NCI-H146 treated with DMSO at 0.1 percent for 48 hours (cell line): ENCODE data around the gene TCERG1L.

Source experiments
- DNase-seq: peaks from one replicate; lab custom pipeline; 2025; ENCODE audit not compliant: unreplicated experiment; lab: John Stamatoyannopoulos, UW

TCERG1L gene

DNA sequence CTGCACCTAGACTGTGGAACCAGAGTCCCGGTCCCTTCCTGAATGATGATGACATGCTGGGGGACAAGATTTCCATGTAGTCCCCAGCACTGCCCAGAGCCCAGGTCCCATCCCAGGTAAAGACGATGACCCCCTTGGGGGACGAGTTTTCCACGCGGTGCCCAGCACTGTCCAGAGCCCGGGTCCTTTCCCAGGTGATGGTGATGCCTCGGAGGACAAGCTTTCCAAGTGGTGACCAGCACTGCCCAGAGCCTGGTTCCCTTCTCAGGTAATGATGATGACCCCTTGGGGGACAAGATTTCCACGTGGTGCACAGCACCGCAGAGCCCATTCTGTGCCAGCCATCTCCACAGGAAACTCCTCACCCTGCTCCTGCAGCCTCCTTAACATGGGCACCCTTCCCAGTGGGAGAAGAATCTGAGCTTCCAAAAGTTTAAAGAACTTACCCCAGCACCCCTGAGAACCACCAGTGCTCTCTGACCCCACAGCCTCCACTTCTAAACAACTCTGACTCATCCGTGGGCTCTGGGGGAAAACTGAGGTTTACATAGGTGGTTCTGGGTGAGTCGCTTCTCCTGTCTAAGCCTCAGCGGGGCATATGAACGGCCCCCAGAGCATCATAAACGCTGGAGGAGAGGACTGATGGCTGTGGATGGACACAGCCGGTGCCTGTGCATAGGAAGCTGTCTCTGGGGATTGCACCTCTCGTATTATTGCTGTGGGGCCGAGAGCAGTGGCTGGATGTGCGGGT, 233.2 kb downstream of the TCERG1L start:
- no peak for DNase-seq

DNA sequence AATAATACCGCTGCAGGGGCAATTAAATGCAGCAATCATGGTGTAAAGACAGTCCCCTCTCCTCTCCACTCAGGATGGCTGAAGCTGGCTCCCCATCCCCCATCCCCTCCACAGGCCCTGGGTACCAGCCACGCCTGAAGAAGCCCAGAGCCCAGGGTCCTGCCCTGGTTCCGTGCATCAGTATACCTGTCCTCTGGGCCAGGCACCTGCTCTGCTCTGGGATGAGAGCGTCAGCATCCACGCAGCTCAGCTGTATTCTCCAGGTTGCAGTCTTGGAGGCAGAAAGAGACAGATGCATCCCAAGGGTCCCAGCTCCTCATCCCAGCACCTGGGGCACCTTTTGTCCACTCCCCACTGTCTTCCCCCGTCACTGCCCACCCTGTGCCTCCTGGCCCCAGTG, 233.8 kb downstream of the TCERG1L start:
- DNase-seq, result no peak

DNA sequence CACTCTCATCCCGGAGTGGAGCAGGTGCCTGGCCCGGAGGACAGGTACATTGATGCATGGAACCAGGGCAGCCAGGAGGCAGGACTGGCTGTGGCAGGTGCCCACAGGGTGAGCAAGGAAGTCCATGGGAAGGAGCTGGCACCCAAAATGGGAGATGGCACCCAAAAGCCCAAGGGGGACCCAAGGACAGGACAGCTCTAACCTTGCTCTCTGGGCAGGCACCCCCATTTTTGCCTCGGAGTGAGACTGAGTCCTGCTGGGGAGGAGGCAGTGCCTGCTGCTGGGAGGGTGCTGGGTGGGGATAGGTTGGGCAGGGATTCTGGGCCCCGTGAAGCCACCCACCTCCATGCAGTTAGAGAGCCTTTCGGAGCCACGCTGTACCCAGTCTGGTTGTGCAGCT, 234.5 kb downstream of the TCERG1L start:
- no peak for DNase-seq

DNA sequence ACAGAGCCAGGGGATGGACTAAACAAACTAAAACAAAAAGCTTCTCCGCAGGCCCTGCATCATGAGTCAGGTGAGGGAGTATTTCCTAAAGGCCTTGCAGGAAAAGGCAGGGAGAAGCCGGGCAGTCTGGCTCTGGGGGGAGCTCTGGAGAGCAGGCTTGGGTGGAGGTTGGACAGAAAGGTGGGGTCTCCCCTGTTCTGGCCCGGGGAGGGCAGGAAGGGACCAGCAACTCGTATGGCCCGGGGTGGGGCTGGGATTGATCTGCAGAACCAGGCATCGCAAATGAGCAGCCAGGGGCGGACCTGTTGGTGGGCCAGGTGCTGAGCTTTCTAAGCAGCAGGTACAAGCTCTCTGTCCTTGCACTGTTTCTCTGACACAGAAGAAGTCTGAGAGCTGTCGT, 235.2 kb downstream of the TCERG1L start:
- DNase-seq, result no peak

DNA sequence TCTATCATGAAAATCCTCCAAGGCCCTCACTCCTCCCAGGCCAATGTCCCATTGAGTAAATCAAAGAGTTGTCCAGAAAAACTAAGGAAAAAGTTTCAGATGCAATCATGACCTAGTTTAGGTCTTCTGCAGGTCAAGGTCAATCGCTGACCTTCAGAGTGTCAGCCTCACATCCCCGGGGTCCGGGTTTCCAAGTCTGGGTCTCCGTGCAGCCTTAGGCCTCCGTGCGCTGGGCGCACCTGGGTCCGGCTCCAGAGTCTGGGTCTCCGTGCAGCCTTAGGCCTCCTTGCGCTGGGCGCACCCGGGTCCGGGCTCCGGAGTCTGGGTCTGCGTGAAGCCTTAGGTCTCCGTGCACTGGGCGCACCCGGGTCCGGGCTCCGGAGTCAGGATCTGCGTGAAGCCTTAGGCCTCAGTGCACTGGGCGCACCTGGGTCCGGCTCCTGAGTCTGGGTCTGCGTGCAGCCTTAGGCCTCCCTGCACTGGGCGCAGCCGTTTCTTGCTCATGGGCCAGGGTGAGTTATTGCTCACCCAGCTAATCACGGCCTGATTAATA, 236.2 kb downstream of the TCERG1L start:
- DNase-seq, result no peak

DNA sequence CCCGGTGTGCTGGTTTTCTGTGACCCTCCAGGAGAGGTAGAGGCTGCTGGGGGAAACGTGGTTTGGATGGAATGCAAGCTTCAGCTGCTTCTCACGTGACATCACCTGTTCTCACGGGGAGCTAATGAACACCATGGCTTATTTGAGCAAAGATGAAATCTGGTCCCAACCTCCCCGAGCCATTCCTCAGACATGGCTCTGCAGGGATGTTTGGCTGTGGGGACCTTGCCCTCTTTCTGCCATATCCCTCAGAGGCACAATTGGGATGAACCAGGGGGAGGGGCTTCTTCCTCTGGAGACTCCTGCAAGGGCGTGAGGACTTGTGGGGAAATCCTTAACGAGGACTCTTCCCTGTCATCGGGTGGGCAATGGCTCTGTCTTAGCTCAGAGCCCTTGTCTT, 236.8 kb downstream of the TCERG1L start:
- DNase-seq, result no peak

DNA sequence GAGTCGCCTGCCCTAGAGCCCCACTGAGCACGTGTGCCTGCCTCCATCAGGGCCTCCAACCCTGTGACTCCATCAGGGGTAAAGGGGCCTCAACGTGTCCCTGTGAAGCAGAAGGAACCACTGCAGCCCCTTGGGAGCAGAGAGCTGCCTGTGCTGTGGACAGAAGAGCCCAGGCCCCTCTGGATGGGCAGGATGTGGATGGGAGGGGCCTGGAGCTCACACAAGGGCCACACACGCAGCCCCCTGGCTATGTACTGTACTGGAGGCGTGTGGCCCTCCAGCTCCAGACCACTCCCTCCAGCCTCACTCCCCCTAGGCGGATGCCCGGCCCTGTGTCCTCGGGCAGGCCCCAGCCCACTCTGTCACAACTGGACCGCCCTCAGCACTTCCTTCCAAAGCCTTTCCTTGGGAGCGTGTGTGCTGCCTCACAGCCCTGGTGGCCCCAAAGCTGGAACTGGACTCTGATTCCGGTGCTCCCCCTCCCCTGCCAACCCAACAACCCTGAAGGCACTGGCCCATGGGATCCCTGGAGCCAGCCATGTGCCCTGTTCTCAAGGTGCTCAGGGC, 238.0 kb downstream of the TCERG1L start:
- DNase-seq, result no peak

DNA sequence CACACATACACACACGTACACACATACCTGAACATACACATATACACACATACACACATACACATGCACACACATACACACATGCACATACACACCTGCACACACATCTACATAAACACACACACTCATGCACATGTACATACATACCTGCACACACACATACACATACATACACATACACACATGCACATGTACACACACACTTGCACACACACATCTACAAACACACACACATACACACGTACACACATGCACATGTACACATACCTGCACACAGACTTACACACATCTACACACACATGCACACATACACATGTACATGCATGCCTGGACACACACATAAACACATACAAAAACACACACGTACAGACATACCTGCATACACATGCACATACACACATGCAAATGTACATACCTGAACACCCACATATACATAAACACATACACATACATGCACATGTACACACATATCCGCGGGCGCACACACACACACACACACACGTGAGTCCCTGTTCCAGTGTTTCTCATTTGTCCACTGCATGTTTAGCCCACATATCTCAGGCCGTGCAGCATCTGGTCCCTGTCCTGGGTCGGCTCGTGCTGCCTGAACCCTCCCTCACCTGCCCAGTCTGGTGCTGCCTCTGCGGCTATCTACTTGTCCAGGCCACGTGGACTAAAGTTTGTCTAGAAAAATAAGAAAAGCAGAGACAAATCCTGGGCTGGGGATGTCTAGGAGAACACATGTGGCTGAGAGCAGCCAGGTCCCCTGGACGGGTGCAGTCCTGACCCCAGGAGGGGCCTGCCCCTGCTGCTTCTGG, 238.7 kb downstream of the TCERG1L start:
- no peak for DNase-seq

DNA sequence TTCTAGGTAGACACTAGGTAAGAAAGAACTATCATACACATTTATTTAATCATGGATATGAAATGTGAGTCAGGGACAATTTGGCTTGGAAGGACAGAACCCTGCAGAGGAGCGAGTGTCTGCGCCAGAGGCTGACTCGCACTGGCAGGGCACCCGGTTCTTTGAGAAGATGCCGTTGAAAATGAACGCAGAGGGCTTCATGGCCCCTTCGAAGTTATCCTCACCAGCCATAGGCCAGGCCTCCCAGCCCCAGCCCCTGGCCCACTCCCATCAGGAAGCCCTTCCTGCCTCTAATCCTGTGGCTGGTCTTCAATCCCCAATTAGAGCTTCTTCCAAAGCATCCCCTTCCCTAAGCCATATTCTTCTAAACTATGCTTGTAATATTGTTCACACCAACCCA, 239.8 kb downstream of the TCERG1L start:
- no peak for DNase-seq

DNA sequence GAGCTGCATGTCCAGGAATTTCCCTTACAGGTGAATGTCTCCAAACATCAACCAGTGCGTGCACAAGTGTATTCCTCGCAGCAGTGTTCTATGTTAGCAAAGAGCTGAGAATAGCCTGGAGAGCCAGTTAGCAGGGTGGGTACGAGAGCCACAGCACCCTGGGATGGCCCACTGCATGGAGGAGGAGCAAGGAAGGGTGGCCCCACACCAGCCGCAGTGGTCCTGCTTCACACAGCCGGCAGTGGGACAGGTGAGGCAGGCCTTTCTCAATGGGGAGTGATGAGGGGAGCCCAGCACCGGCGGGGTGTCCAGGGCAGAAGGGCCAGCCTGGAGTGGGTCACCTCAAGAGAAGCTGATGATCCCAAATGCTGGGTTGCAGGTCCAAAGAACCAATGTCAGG, 240.7 kb downstream of the TCERG1L start:
- DNase-seq, result no peak

DNA sequence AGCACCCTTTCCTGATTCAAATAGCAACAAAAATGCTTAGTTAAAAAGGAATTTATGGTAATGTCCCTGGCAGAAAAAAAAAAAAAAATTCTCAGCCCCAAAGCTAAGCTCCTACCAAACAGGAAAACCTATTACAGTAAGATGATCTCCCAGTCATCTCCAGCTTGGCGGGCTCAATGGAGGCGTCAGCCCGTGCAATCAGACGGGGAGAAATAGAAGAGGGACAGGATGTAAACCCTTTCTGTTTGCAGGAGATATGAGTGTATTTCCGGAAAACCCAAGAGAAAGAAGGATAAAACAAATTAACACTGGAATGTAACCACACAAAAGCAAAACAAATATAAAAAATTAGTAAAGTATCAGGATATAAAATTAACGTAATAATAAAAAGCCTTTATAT, 242.8 kb downstream of the TCERG1L start:
- no peak for DNase-seq

DNA sequence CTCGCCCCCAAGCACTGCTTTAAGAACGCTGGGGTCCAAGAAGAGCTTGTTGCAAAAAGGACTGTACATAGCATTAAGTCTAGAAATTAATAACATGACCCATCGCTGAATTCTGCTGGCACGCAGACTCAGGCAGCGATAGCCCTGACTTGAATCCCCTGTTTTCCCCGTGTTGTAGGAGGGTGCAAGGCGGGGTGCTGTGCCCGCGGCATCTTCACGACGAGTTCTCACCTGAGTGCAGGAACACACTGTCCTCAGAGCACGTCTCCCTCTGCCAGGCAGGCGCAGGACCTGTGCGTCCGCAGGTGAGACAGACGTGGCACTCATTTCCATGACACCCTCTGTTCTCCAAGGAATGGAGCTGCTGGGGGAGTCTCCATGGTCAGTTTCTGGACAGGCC, 243.2 kb downstream of the TCERG1L start:
- no peak for DNase-seq

DNA sequence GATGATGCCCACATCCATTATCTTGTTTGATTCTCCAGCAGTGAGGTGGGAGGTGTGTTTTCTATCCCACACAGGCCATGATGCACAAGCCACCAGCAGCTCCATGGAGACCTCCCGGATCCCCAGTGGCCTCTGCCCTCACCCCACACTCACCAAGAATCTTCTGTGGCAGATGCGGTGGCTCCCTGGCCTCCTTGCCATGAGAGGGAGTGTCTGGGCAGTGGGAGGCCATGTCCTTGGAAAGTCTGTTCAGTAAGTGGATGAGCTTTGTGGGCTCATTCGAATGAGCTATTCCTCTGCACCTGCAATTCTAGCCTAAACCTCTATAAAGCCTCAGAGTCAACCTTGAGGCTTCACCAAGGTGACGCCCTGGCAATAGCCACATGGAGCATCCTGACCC, 243.8 kb downstream of the TCERG1L start:
- no peak for DNase-seq

DNA sequence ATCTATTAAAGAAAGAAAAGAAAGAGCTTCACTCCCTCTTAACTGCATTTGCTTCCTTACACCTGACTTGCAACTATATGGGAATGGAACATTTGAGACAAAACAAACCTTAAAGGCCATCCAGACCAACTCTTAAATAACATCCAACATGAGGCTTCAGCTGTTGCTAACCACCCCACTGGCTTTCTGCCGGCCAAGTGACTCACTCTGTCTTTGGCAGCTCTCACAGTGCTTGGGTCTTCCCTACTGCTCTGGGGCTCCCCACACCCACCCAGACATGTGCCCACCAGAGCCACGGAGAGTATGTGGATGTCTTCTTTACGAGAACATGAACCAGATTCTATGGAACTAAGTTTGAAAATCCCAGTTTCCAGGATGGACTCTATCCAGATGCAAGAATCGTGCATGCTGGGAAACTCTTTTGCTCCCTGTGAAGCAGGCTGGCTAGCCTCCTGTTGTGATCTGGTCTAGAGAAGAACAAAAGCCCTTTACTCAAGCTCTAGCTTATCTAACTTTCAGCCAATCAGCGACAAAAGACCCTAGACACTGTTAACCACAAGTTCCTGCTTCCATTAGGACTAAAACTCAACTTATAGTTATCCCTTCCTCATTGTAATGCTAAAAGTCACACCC, 245.7 kb downstream of the TCERG1L start:
- no peak for DNase-seq

DNA sequence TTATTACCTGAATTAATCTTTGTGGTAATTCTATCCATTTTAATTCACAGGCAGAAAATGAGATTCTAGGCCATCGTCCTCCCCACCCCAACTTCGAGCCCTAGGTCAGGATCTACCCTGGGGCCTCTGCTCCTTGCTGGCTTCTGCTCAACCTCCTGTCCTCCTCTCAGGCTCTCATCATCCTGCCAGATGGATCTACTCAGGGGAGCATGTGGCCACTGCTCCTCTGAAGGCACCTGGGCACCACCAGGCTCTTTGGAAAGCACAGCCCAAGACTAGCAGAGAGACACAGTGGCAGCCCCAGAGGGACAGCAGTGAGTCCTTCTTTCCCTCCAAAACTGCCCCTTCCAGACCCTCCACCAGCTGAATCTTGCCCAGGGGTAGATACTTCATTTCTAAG, 248.2 kb downstream of the TCERG1L start:
- DNase-seq, result no peak

DNA sequence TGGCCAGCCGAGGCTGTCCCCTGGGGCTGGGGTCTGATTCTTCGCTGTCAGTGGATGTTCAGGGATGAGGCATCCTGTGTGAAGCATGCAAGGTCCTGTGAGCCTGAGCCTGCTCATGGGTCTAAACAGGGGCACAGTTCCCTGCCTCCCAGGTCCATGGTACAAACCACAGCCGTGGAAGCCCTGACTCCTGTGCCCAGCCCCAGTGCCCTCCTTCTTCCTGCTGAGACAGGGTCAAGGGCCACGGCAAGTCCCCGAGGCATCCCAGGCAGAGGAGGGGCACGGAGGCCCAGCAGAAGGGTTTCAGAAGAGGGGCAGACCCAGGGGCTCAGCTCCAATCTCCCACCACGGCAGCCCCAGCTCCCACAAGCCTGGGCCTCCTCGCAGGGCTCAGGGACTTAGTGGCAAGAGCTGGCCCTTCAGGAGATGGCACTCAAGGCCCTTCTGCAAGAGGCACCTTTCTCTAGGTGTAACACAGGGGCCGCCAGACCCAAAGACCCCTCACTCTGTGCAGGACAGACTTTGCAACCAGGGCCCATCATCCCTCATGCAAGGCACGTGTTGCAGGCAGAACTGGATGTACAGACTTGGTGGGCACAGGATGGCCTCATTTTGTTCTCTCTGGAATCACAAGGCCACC, 248.8 kb downstream of the TCERG1L start:
- no peak for DNase-seq

DNA sequence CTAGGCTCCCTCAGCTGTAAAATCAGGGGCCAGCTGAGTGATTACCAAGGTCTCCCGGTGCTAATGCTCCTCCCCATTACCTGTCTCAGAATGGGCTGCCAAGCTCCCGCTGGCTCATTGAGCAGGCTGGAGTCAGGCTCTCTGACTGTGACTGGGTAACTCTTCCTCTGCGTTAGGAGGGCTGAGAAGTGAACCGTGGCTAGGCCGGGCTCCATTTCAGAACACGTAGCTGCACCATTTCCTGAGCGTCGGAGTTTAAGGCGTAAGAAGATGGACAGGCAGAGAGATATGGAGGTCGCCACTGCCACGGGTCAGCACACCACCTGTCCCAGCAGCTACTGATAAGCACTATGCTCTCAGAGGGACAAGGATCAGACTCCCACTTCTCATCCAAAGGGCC, 250.3 kb downstream of the TCERG1L start:
- DNase-seq, result no peak

DNA sequence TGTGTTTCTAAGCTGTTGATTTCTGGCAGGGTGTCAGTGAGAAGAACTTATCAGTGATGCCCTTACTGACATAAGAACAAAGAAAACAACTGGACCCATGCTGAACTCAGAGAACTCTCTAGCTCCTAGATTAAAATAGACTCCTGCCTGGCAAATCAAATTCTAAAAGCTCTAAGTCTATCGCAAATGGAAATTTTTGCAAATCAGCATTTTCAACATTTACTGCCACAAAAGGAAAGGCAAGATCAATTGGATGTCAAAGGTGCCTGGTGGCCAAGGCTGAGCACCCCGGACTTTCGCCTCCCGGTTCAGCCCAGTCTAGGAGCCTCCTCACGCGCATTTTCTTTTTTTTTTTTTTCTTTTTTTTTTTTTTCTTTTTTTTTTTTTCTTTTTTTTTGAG, 251.6 kb downstream of the TCERG1L start:
- no peak for DNase-seq

DNA sequence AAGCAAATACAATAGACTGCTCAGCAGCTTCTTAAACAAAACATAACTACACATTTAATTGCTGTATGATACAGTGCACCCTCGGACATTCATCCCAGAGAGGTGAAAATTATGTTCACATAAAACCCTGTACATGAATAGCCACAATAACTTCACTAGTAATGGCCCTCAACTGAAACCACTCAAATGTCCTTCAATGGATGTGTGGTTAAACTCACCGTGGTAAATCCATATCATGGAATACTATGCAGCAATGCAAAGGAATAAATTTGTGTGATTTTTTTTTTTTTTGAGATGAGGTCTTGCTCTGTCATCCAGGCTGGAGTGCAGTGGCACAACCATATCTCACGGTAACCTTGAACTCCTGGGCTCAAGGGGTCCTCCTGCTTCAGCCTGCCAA, 252.7 kb downstream of the TCERG1L start:
- DNase-seq, result no peak

DNA sequence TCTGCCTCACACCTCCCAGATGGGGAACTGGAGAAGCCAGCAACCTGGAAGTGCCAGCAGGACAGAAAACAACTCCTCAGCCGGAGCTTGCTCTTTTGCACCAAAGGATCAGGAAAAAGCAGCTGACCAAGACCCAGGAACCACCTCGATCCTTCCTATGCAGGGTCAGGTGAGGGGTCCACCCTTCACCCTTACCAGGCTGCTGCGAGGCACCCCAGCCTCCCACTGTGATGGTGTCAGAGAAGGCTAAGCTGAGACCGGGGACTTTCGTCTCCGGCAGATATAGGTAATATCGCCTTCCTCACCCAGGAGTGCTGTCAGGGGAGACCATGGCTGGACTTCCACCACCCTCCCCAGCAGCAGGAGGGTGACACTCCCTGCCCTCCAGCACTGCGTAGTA, 254.7 kb downstream of the TCERG1L start:
- DNase-seq, result no peak

DNA sequence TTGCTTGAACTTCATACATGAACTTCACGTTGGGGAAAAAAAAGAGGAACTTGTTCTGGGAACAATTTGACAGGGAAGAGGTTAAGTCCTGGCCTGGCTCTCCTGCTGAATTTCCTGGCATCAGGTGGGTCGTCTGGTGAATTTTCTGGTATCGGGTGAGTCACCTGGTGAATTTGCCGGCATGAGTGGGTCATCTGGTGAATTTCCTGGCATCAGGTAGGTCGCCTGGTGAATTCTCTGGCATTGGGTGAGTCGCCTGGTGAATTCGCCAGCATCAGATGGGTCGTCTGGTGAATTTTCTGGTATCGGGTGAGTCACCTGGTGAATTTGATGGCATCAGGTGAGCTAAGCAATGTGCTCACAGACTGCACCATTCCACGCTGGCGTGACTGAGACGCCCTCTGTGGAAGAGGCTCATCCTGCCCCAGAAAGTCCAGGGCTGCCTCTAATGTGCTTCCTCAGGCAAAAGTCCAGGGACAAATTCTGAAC, 255.4 kb downstream of the TCERG1L start:
- DNase-seq, result no peak
